ENCODE results near the gene DENND1C.
"Not testable (repeated sequence)": the region's sequence is repeated elsewhere in the genome, so short reads cannot be mapped to it uniquely, and the experiment has no call there.

DENND1C gene

DNA sequence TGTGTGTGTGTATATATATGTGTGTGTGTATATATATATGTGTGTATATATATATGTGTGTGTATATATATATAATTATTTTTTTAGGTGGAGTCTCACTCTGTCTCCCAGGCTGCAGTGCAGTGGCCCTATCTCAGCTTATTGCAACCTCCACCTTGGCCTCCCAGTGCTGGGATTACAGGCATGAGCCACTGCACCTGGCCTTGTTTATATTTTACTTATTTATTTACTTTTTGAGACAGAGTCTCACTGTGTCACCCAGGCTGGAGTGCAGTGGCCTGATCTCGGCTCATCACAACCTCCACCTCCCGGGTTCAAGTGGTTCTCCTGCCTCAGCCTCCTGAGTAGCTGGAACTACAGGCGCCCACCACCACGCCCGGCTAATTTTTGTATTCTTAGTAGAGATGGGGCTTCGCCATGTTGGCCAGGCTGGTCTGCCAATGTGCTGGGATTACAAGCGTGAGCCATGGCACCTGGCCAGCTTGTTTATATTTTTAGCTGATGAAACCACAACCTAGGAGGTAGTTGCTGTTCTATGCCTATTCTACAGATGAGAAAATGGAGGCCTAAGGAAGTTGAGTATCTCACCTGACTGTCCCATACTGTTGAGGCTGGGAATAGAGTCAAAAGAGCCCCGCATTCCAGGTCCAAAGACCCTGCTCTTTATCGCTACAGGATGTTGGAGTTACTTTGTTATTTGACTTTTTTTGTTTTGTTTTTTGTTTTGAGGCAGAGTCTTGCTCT, 26.6 kb upstream of the DENND1C start:
- not testable (repeated sequence) for DNase-seq

DNA sequence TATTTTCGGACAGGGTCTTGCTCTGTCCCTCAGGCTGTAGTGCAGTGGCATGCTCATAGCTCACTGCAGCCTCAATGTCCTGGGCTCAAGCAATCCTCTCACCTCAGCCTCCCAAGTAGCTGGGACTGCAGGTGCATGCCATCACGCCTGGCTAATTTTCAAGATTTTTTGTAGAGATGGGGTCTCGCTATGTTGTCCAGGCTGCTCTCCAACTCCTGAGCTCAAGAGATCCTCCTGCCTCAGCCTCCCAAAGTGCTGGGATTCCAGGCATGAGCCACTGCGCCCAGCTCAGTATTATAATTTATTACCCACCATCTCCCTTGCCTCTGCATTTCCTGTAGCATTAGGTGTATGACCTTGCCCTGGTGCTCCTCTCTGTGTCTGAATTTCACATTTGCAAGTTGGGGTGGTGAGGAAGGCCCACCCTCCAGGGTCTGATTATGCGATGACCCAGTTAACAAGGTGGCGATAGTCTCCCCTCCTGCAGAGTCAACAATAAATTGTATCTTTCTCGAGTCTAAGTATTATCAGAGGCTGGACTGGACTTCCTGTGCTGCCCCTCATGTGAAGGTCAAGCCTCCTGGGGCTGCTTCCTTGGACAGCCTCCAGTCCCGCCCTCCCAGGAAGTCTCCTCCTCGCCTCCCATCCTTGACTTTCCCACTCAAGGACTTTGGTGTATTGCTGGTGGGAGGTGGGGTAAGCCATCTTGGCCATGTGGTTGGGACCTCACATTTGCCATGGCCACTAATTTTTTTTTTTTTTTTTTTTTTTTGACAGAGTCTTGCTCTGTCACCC, 22.0 kb upstream of the DENND1C start:
- DNase-seq = no peak

- no peak for DNase-seq
Measured at GRCh38 chr19:6501740-6502648, 20.4 kb upstream of the DENND1C start, which contains the start of gene TUBB4A. TUBB4A (minus strand) TSS chr19:6502309; CDS start chr19:6502212, 97 bp downstream.

- no peak for DNase-seq
Measured at GRCh38 chr19:6500837-6501739, 19.5 kb upstream of the DENND1C start.

DNA sequence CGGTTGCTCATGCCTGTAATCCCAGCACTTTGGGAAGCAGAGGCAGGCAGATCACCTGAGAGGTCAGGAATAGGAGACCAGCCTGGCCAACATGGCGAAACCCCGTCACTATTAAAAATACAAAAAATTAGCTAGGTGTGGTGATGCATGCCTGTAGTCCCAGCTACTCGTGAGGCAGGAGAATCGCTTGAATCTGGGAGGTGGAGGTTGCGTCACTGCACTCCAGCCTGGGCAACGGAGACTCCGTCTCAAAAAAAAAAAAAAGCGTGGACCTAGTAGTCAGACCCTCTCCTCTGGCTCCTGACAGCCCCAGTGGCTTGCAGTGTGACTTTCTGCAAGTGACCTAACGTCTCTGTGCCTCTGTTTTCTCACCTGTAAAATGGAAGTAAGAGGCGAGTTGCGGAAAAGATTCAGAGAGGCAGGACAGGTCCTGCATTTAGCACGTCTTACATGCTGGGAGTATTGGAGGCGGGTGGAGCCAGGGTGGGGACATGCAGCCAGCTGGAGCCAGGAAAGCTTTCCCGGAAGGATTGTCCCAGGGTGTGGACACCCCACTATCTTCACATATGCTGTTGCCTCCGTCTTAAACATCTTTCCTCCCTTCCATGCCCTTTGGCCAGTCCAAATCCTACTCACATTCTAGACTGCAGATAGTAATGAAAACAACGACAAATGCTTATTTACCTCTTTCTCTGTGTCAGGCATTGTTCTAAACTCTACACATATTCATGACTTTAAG, 17.6 kb upstream of the DENND1C start:
- no peak for DNase-seq

GRCh38 chr19:6498294-6499036, 16.9 kb upstream of the DENND1C start:
- no peak for DNase-seq

- no peak for DNase-seq
Measured at GRCh38 chr19:6495947-6496346, 14.4 kb upstream of the DENND1C start.

DNA sequence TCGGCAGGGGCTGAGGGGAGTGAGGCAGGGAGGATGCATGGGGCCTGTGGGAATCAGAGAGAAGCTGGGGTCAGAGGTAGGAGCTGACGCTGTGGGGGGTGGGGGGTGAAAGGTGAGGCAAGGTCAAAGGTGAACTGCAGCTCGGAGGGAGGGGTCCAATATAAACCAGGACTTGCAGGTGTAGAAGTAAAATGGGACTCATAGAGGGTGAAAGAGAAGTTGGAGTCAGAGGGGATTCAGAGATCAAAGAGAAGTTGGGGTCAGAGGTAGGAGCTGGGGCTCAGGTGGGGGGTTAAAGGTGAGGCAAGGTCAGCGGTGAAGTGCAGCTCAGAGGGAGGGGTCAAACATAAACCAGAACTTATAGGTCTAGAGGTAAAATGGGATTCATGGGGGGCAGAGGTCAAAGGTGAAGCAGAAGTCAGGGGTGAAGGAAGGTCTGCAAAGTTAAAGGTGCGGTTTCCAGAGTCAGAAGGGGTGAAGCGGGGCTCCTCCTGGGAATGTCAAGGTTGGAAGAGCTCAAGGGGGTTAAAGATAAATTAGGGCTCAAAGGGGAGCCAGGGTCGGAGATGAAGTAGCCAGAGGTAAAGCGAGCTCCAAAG, 12.9 kb upstream of the DENND1C start:
- no peak for DNase-seq

DNA sequence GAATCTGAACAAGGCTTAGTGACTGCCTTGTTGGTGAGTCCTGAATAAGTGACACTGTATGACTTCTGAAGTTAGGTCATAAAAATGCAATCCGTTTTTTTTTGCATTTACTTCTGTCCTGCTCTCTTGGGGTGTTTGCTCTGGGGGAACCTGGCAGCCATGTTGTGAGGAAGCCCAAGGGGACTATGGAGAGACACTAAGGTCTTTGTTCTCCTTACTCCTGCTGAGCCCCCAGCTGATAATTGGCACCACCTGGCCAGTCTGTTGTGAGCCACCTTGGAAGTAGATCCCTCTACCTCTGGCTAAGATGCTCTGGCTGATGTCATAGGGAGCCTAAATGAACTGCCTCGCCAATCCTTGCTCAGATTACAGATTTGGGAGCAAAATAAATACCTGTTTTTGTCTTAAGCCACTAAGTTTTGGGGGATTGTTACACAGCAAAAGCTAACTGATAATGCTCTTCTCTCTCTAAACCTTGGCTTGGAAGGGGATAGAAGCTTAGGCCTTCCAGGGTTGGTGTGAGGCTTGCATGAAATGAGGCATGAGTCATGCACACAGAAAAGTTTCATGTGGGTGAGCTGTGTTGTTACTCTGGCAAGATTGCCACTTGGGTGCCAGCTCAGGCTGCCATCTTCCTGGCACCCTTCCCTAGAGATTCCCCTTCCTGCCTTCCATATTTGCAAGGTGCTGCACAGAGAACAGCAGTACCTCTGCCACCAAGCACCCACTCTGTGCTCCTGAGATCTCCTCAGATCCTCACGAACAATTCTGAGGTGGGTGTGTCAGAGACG, 10.4 kb upstream of the DENND1C start:
- DNase-seq = no peak

DNA sequence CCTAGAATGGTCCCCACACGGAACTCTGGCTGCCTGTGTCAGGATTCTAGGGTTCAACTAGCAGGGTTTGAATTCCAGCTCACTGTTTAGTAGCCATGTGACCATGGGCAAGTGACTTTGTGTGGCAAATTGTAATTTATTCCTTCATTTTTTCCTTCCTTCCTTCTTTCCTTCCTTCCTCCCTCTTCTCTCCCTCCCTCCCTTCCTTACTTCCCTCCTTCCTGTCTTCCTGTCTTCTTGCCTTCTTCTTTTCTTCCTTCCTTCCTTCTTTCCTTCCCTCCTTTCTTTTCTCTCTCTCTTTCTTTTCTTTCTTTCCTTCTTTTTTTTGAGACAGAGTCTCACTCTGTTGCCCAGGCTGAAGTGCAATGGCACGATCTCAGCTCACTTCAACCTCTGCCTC, 8.5 kb upstream of the DENND1C start:
- DNase-seq = no peak

DNA sequence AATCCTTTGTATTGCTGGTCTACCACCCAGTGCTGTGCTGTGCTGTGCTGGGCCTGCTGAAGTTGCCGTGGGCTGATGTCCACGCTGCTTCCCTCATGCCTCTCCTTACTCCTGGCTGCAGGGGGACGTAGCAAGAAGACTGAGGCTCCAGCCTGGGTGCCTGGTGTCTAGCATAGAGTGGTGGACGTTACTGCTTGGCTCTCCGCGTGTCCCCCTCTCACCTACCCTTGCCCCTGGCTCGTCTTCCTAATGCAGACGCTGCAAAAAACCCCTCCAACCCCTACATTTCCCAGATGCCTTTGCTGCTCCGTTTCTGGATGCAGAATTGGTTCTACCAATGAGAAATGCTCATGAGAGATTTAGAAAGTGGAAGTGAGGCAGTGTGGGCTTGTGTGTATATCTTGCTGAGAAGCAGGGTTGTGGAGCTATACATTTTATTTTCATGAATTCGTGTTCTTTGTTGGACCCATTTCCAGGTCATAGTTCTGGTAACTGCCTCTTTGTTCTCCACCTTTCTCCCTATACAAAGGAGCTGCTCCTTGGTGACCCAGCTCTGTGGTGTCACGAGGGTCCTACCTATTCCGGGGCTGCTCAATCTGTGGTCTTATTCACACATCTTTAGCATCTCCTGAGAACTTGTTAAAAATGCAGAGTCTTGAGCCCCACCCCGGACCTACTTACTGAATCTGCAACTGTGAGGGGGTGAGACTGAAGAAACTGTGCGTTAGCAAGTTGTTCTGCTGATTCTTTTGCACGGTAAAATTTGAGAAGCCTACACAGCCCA, 7.9 kb upstream of the DENND1C start:
- no peak for DNase-seq

- DNase-seq = no peak
Measured at GRCh38 chr19:6484831-6485230, 3.2 kb upstream of the DENND1C start.

DNA sequence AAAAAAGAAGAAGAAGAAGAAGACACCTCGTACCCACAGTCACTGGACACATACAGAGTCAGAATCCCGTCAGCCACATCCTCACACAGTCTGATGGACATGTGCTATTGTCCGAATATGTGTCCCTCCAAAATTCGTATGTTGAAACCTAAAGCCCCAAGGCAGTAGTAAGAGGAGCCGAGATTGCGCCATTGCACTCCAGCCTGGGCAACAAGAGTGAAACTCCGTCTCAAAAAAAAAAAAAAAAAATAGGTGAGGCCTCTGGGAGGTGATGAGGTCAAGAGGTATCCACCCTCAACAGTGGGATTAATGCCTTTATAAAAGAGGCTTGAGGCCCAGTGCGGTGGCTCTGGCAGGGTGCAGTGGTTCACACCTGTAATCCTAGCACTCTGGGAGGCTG, 2.6 kb upstream of the DENND1C start:
- DNase-seq = no peak

DNA sequence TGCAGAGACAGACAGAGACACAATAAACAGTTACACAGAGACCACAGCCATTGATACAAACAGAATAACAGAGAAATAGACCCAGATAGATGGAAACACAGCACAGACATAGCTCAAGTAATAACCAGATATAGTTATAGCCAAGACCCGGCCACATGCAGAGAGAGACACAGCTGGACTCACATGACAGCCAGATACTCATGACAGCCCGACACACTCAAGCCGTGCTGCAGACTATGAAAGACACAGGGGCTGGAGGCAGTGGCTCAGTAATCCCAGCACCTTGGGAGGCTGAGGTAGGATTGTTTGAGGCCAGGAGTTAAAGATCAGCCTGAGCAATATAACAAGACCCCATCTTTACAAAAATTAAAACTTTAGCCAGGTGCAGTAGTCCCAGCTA, 1.6 kb upstream of the DENND1C start:
- DNase-seq = no peak

DNA sequence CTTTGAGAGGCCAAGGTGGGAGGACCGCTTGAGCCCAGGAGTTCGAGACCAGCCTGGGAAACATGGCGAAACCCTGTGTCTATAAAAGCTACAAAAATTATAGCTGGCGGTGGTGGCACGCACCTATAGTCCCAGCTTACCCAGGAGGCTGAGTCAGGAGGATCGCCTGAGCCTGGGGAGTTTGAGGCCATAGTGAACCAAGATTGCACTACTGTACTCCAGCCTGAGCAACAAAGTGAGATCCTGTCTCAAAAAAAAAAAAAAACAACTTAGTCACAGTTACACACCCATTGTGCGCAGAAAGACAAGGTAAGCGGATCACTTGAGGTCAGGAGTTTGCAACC, 728 bp upstream of the DENND1C start:
- no peak for DNase-seq

GRCh38 chr19:6480848-6481415, 655 bp downstream of the DENND1C start:
- no peak for DNase-seq

DNA sequence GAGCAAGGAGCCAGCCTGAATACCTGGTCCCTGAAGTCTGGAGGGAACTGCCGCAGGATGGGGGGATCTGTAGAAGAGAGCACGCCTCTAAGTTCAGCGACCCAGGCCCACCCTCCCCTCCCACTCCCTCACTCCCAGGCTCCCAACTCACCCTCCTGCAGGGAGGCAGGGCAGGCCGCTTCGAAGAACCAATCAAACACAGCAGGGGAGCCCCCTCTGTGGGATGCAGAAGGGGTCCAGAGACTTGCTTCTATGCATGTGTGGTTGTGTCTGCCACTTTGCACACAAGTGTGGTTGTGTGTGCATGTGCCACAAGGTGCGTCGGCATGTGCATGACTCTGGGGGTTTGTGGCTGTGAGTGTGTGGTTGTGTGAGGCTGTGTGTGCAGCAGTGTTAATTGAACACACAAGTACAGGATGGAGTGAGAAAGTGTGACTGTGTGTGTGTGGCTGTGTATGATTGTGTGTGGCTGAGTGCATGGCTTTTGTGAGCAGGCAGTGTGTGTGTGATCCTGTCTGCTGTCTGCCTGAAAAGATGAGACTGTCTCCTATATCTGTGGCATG, 1.7 kb downstream of the DENND1C start:
- no peak for DNase-seq

DNA sequence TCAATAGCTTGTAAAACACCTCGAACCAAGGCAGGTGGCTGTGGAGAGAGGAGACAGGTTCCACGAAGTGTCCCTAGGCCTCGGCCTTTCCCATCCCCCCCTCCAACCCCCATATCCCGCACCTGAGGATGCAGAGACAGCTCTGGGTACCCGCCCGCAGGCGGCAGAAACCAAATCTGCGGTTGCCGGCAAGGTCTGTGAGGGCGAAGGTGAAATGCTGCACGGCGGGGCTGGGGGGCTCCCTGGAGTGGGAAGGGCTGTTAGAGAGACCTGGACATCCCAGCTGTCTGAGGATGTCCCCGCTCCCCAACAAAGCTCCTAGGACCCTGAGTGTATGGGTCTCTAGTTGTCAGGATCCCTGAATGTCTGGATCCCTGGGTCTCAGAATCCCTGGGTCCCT, 2.8 kb downstream of the DENND1C start:
- no peak for DNase-seq
